Spleen (tissue), 11 donors: Measurements from ENCODE around the gene CACNA1D. TPM values are rescaled to one million over a fixed set of nuclear protein-coding genes. Genes with fewer than 3 reads are reported as not detected.

Experiments
- DNase-seq: peaks from one replicate; pipeline ENCODE4 v3.0.0-alpha.2; 2020
- H3K27ac ChIP-seq, 8 donors: fragments of 200-600 bp; sonication (generic) in 7 of 8; 1 replicate in 4 of 8; 2 replicates in 4 of 8; pipeline versions ENCODE4 v1.5.0 to v1.8.0; 2016 to 2021; ENCODE audit warnings: inconsistent platforms in 4 of 8, mild to moderate bottlenecking in 4 of 8, moderate library complexity in 1 of 8
- H3K27me3 ChIP-seq, 7 donors: fragments of 200-600 bp; sonication (generic) in 6 of 7; replicated peaks in 1 of 7; 1 replicate in 4 of 7; 2 replicates in 3 of 7; pipeline versions ENCODE4 v1.5.0 to v1.8.0; 2016 to 2021; ENCODE audit warnings: inconsistent platforms in 3 of 7, mild to moderate bottlenecking in 1 of 7
- H3K36me3 ChIP-seq, 6 donors: fragments of 200-600 bp; sonication (generic) in 5 of 6; 1 replicate in 4 of 6; 2 replicates in 2 of 6; pipeline versions ENCODE4 v1.5.0 to v1.8.0; 2016 to 2021; ENCODE audit warnings: inconsistent platforms in 2 of 6
- H3K4me1 ChIP-seq, 6 donors: fragments of 200-600 bp; sonication (generic) in 5 of 6; 1 replicate in 3 of 6; 2 replicates in 3 of 6; pipeline versions ENCODE4 v1.5.0 to v1.8.0; 2016 to 2021; ENCODE audit warnings: inconsistent platforms in 3 of 6
- H3K4me3 ChIP-seq, 8 donors: fragments of 200-600 bp; sonication (generic) in 7 of 8; 1 replicate in 4 of 8; 2 replicates in 4 of 8; pipeline versions ENCODE4 v1.5.0 to v1.8.0; 2016 to 2021; ENCODE audit warnings: inconsistent platforms in 4 of 8, mild to moderate bottlenecking in 4 of 8, moderate library complexity in 2 of 8
- H3K9me3 ChIP-seq, 8 donors: fragments of 200-600 bp; sonication (generic) in 7 of 8; 1 replicate in 4 of 8; 2 replicates in 4 of 8; pipeline versions ENCODE4 v1.5.0 to v1.8.0; 2016 to 2021; ENCODE audit warnings: inconsistent platforms in 4 of 8
- CTCF ChIP-seq, 11 experiments: fragments of 200-600 bp in 7 of 11; fragments of 450-650 bp in 4 of 11; sonication (generic) in 4 of 11; IDR thresholded peaks in 8 of 11; conservative IDR thresholded peaks in 3 of 11; 1 replicate in 7 of 11; 2 replicates in 4 of 11; pipeline versions ENCODE4 v1.4.0 to v1.8.0; 2016 to 2021; ENCODE audit warnings: antibody characterized with exemption in 11 of 11, inconsistent platforms in 4 of 11, mild to moderate bottlenecking in 1 of 11
- POLR2A ChIP-seq, 3 donors: fragments of 450-650 bp; IDR thresholded peaks; one replicate each; pipeline ENCODE4 v1.5.1; 2017; ENCODE audit warnings: antibody characterized with exemption in 3 of 3, mild to moderate bottlenecking in 1 of 3
- POLR2AphosphoS5 ChIP-seq, 3 donors: sonication (generic); formaldehyde crosslinking; IDR thresholded peaks; one replicate each; pipeline ENCODE4 v1.5.1; 2017; ENCODE audit warnings: antibody characterized with exemption in 3 of 3
- WGBS, 5 donors: extraction: QIAGEN DNeasy Blood & Tissue Kit in 3 of 5; methylation state at CpG; one replicate each; pipeline versions ENCODE4 v1.1.5 to v1.1.7; 2013 to 2018; 5-methylcytosine and 5-hydroxymethylcytosine counted together
- intact Hi-C: fragments of 100-400 bp; cut with DNase I; formaldehyde crosslinking; loops from one replicate; pipeline ENCODE4 v1.15.0; 2023; ENCODE audit warnings: low total_unique reads
- polyA plus RNA-seq, 3 donors: library from polyadenylated mRNA; stranded (reverse); fragments of 200-250 nt; gene quantifications; one replicate each; pipeline ENCODE4 v1.2.1, GENCODE V29; 2013
- total RNA-seq, 7 donors: library from RNA; depleted of rRNA in 3 of 7; stranded (reverse); fragments of >200 nt in 3 of 7; fragmentation: NEBNext Ultra II Directional in 4 of 7; extraction: Animal tissue kit (Norgen Biotek cat#: 25700) in 4 of 7; gene quantifications; one replicate each; pipeline versions ENCODE4 v1.1.0 to v1.2.1, GENCODE V29; 2016 to 2021
- donor health status: healthy with polysubstance abuse.
- donor health status: DM: no; HTN: no; CAD: no; lungs with moderate emphysema.
- donor health status: DM: no; HTN: no; CAD: no.
- donor health status: Bipolar disorder and iron deficiency.
- donor health status: healthy.
- donor health status: DM: no; HTN: no; CAD: no.
- donor health status: DM: yes; HTN: yes; CAD: no.

CACNA1D gene
- total and polyA plus RNA-seq, 10 donors, result 0.55 to 89.3 (median 19.1) TPM

GRCh38 chr3:53828581-53828980 lies 334.2 kb downstream of the CACNA1D start:
- intact Hi-C loops, result no loop called here
- DNase-seq, result no peak
- Histone ChIP-seq H3K4me1 (peaks cover 0 to 3% (median 0%) of the 10 kb centered on the region in 6 donors), H3K27ac (no peak overlapping the region), H3K4me3 (no peak overlapping the region), H3K27me3 (no peaks in the 10 kb centered on the region), H3K36me3 (no peaks in the 10 kb centered on the region), H3K9me3 (no peaks in the 10 kb centered on the region)
- 52 to 87% (median 59%) methylated on average over 1 of the region's 1 CpG for WGBS, 5 donors
- TF ChIP-seq CTCF (IDR thresholded peaks at IDR 0.05 in 8 of 11, conservative IDR thresholded peaks at IDR 0.05 in 3 of 11) (no peak), POLR2AphosphoS5 (IDR thresholded peaks at IDR 0.05) (no peak), POLR2A (IDR thresholded peaks at IDR 0.05) (no peak)

- Histone ChIP-seq H3K27me3 (no peaks in the 10 kb centered on the region), H3K36me3 (no peaks in the 10 kb centered on the region), H3K27ac (no peak overlapping the region), H3K4me3 (no peak overlapping the region), H3K9me3 (no peaks in the 10 kb centered on the region), H3K4me1 (peaks cover 0 to 3% (median 0%) of the 10 kb centered on the region in 6 donors)
- DNase-seq, result no peak
- 76 to 87% (median 81%) methylated on average over 2 of the region's 2 CpGs for WGBS, 5 donors
- intact Hi-C loops, result no loop called here
- no peak for TF ChIP-seq CTCF (IDR thresholded peaks at IDR 0.05 in 8 of 11, conservative IDR thresholded peaks at IDR 0.05 in 3 of 11)
- TF ChIP-seq POLR2A (IDR thresholded peaks at IDR 0.05), result no peak
- no peak for TF ChIP-seq POLR2AphosphoS5 (IDR thresholded peaks at IDR 0.05)
Measured at GRCh38 chr3:53829605-53830004, 335.2 kb downstream of the CACNA1D start.

GRCh38 chr3:53830944-53831343 lies 336.5 kb downstream of the CACNA1D start:
- Histone ChIP-seq H3K27ac (peak overlapping the region in 1 of 8 donors; percentile 37), H3K36me3 (no peaks in the 10 kb centered on the region), H3K4me3 (no peak overlapping the region), H3K9me3 (no peaks in the 10 kb centered on the region), H3K27me3 (no peaks in the 10 kb centered on the region), H3K4me1 (peaks cover 0 to 3% (median 0%) of the 10 kb centered on the region in 6 donors)
- DNase-seq, result no peak
- TF ChIP-seq POLR2AphosphoS5 (IDR thresholded peaks at IDR 0.05) (no peak), CTCF (IDR thresholded peaks at IDR 0.05 in 8 of 11, conservative IDR thresholded peaks at IDR 0.05 in 3 of 11) (no peak), POLR2A (IDR thresholded peaks at IDR 0.05) (no peak)
- intact Hi-C loops, result no loop called here
- WGBS, 5 donors, result 78 to 88% (median 86%) methylated on average over 6 of the region's 6 CpGs

GRCh38 chr3:53833053-53833645 lies 338.7 kb downstream of the CACNA1D start:
- intact Hi-C loops, result no loop called here
- Histone ChIP-seq H3K36me3 (no peaks in the 10 kb centered on the region), H3K4me3 (no peak overlapping the region), H3K27me3 (no peaks in the 10 kb centered on the region), H3K4me1 (peaks cover 0 to 9% (median 0%) of the 10 kb centered on the region in 6 donors), H3K27ac (peak overlapping the region in 1 of 8 donors; percentile 28), H3K9me3 (no peaks in the 10 kb centered on the region)
- DNase-seq, result no peak
- no peak for TF ChIP-seq POLR2A (IDR thresholded peaks at IDR 0.05)
- no peak for TF ChIP-seq POLR2AphosphoS5 (IDR thresholded peaks at IDR 0.05)
- no peak for TF ChIP-seq CTCF (IDR thresholded peaks at IDR 0.05 in 8 of 11, conservative IDR thresholded peaks at IDR 0.05 in 3 of 11)
- 86 to 92% (median 87%) methylated on average over 9 of the region's 9 CpGs for WGBS, 5 donors
